ENCODE measurements around the gene MICB. TPM values are rescaled to one million over a fixed set of nuclear protein-coding genes. Genes with fewer than 3 reads are reported as not detected.
A peak's percentile ranks its signal among the peaks of the same experiment; 100 is the strongest.
"Not testable (repeated sequence)": the region's sequence is repeated elsewhere in the genome, so short reads cannot be mapped to it uniquely, and the experiment has no call there.

Gene MICB
- 1 to 10 TPM in 2 of 4 donors, under 1 TPM in 2; 0.61 to 2.6 (median 1.2) TPM for total RNA-seq

- WGBS, 2 donors = 1% methylated on average over 60 to 62 of the region's 64 CpGs
- H3K4me3 ChIP-seq (ENCODE audit: low read depth, poor library complexity, severe bottlenecking) = peak within 1 kb of the TSS; percentile 33
- intact Hi-C loops (cut with DNase I; ENCODE audit: low total_unique reads) = no loop called here
- TF ChIP-seq POLR2A (IDR thresholded peaks at IDR 0.05) (no peak), CTCF (IDR thresholded peaks at IDR 0.05) (no peak)
- DNase-seq (ENCODE audit: low spot score in 2 of 2) = peak; percentile 81 to 96
These were observed at the start of gene MICB for GRCh38 chr6:31497531-31498476. Gene MICB (plus strand): TSS chr6:31498145. CDS start chr6:31498194, 49 bp downstream.

GRCh38 chr6:31450751-31451150, 47.2 kb upstream of the MICB start:
- intact Hi-C loops (cut with DNase I; ENCODE audit: low total_unique reads) = no loop called here
- no peak overlapping the region for H3K4me3 ChIP-seq (ENCODE audit: low read depth, poor library complexity, severe bottlenecking)
- DNase-seq (ENCODE audit: low spot score in 2 of 2) = no peak
- 68 to 78% methylated on average over 4 of the region's 4 CpGs for WGBS, 2 donors
- TF ChIP-seq CTCF (IDR thresholded peaks at IDR 0.05) (no peak), POLR2A (IDR thresholded peaks at IDR 0.05) (no peak)

GRCh38 chr6:31452859-31453258, 45.1 kb upstream of the MICB start:
- TF ChIP-seq POLR2A (IDR thresholded peaks at IDR 0.05) (no peak), CTCF (IDR thresholded peaks at IDR 0.05) (no peak)

GRCh38 chr6:31453259-31453658, 44.7 kb upstream of the MICB start:
- TF ChIP-seq POLR2A (IDR thresholded peaks at IDR 0.05) (no peak), CTCF (IDR thresholded peaks at IDR 0.05) (no peak)
- intact Hi-C loops (cut with DNase I; ENCODE audit: low total_unique reads) = no loop called here
- DNase-seq (ENCODE audit: low spot score in 2 of 2) = no peak
- 68 to 70% methylated on average over 2 of the region's 2 CpGs for WGBS, 2 donors
- no peak overlapping the region for H3K4me3 ChIP-seq (ENCODE audit: low read depth, poor library complexity, severe bottlenecking)

More at GRCh38 chr6:31452859-31453258, 45.1 kb upstream of the MICB start:
- intact Hi-C loops (cut with DNase I; ENCODE audit: low total_unique reads) = no loop called here
- no peak overlapping the region for H3K4me3 ChIP-seq (ENCODE audit: low read depth, poor library complexity, severe bottlenecking)
- DNase-seq (ENCODE audit: low spot score in 2 of 2) = no peak

GRCh38 chr6:31459864-31460263, 38.1 kb upstream of the MICB start:
- intact Hi-C loops (cut with DNase I; ENCODE audit: low total_unique reads); DNase-seq (ENCODE audit: low spot score in 2 of 2); H3K4me3 ChIP-seq (ENCODE audit: low read depth, poor library complexity, severe bottlenecking): not testable (repeated sequence)
- WGBS, 2 donors = 79 to 81% methylated on average over 5 of the region's 5 CpGs

GRCh38 chr6:31460361-31461025, 37.5 kb upstream of the MICB start:
- 84 to 88% methylated on average over 5 of the region's 5 CpGs for WGBS, 2 donors
- no peak for DNase-seq (ENCODE audit: low spot score in 2 of 2)
- TF ChIP-seq CTCF (IDR thresholded peaks at IDR 0.05) (no peak), POLR2A (IDR thresholded peaks at IDR 0.05) (no peak)
- intact Hi-C loops (cut with DNase I; ENCODE audit: low total_unique reads) = no loop called here
- H3K4me3 ChIP-seq (ENCODE audit: low read depth, poor library complexity, severe bottlenecking) = no peak overlapping the region
